Ascending aorta (tissue), 2 donors: ENCODE data around the gene STAG1. TPM values are rescaled to one million over a fixed set of nuclear protein-coding genes. Genes with fewer than 3 reads are reported as not detected.

Experiments
- DNase-seq, 2 donors: peaks; one replicate each; pipeline ENCODE4 v3.0.0-alpha.2; 2019; ENCODE audit warnings: low spot score in 2 of 2
- H3K27ac ChIP-seq, 2 donors: fragments of 200-600 bp; sonication (generic); one replicate each; pipeline ENCODE4 v1.5.1; 2016 to 2017; ENCODE audit warnings: mild to moderate bottlenecking in 1 of 2
- H3K27me3 ChIP-seq: fragments of 200-600 bp; sonication (generic); one replicate; pipeline ENCODE4 v1.5.1; 2017
- H3K36me3 ChIP-seq, 2 donors: fragments of 200-600 bp; sonication (generic); one replicate each; pipeline ENCODE4 v1.5.1; 2016
- H3K4me1 ChIP-seq, 2 donors: fragments of 200-600 bp; sonication (generic); one replicate each; pipeline ENCODE4 v1.5.1; 2016 to 2017; ENCODE audit warnings: mild to moderate bottlenecking in 1 of 2
- H3K4me3 ChIP-seq, 2 donors: fragments of 200-600 bp; sonication (generic); one replicate each; pipeline ENCODE4 v1.5.1; 2016 to 2017; ENCODE audit warnings: mild to moderate bottlenecking in 1 of 2
- H3K9me3 ChIP-seq, 2 donors: fragments of 200-600 bp; sonication (generic); one replicate each; pipeline ENCODE4 v1.5.1; 2016
- CTCF ChIP-seq, 3 experiments: fragments of 200-600 bp in 2 of 3; fragments of 450-650 bp in 1 of 3; sonication (generic) in 2 of 3; IDR thresholded peaks; one replicate each; pipeline ENCODE4 v1.5.1; 2016 to 2019; ENCODE audit warnings: antibody characterized with exemption in 3 of 3, mild to moderate bottlenecking in 1 of 3, moderate library complexity in 1 of 3
- intact Hi-C: fragments of 100-400 bp; cut with DNase I; formaldehyde crosslinking; loops from one replicate; pipeline ENCODE4 v1.15.1; 2023
- total RNA-seq: library from RNA; depleted of rRNA; stranded (reverse); fragments of >200 nt; gene quantifications from one replicate; pipeline ENCODE4 v1.1.0, GENCODE V29; 2016

Gene STAG1
- total RNA-seq, 1 donor from 2014 or later, result 27.2 TPM

GRCh38 chr3:136332302-136332701 lies 419.9 kb downstream of the STAG1 start:
- no peak for TF ChIP-seq CTCF (IDR thresholded peaks at IDR 0.05)
- intact Hi-C loops, result no loop called here
- Histone ChIP-seq H3K36me3 (peaks cover 21 to 59% of the 10 kb centered on the region in 2 donors), H3K27me3 (no peaks in the 10 kb centered on the region), H3K9me3 (no peaks in the 10 kb centered on the region), H3K4me1 (no peaks in the 10 kb centered on the region), H3K4me3 (no peak overlapping the region), H3K27ac (no peak overlapping the region)
- no peak for DNase-seq

GRCh38 chr3:136330900-136331299 lies 421.3 kb downstream of the STAG1 start:
- no peaks in the 10 kb centered on the region for H3K27me3 ChIP-seq

GRCh38 chr3:136329593-136329992 lies 422.6 kb downstream of the STAG1 start:
- Histone ChIP-seq H3K9me3 (no peaks in the 10 kb centered on the region), H3K36me3 (peaks cover 16 to 57% of the 10 kb centered on the region in 2 donors), H3K27ac (no peak overlapping the region), H3K27me3 (no peaks in the 10 kb centered on the region), H3K4me3 (no peak overlapping the region), H3K4me1 (no peaks in the 10 kb centered on the region)
- intact Hi-C loops, result no loop called here
- DNase-seq, result no peak
- no peak for TF ChIP-seq CTCF (IDR thresholded peaks at IDR 0.05)

More at GRCh38 chr3:136330900-136331299, 421.3 kb downstream of the STAG1 start:
- no peaks in the 10 kb centered on the region for H3K9me3 ChIP-seq
- intact Hi-C loops, result no loop called here
- H3K36me3 ChIP-seq, result peaks cover 25 to 60% of the 10 kb centered on the region in 2 donors
- DNase-seq, result no peak
- TF ChIP-seq CTCF (IDR thresholded peaks at IDR 0.05), result no peak
- no peaks in the 10 kb centered on the region for H3K4me1 ChIP-seq
- no peak overlapping the region for H3K4me3 ChIP-seq
- H3K27ac ChIP-seq, result no peak overlapping the region

GRCh38 chr3:136327671-136328070 lies 424.5 kb downstream of the STAG1 start:
- Histone ChIP-seq H3K27me3 (no peaks in the 10 kb centered on the region), H3K4me1 (no peaks in the 10 kb centered on the region)
- TF ChIP-seq CTCF (IDR thresholded peaks at IDR 0.05), result no peak

GRCh38 chr3:136326316-136326715 lies 425.9 kb downstream of the STAG1 start:
- intact Hi-C loops, result no loop called here
- Histone ChIP-seq H3K36me3 (peaks cover 13 to 51% of the 10 kb centered on the region in 2 donors), H3K4me1 (no peaks in the 10 kb centered on the region), H3K27me3 (no peaks in the 10 kb centered on the region), H3K9me3 (peaks cover 13 to 27% of the 10 kb centered on the region in 2 donors), H3K4me3 (no peak overlapping the region), H3K27ac (no peak overlapping the region)
- TF ChIP-seq CTCF (IDR thresholded peaks at IDR 0.05), result no peak
- no peak for DNase-seq

More at GRCh38 chr3:136327671-136328070, 424.5 kb downstream of the STAG1 start:
- H3K4me3 ChIP-seq, result no peak overlapping the region
- H3K27ac ChIP-seq, result no peak overlapping the region
- peaks cover 9 to 13% of the 10 kb centered on the region in 2 donors for H3K9me3 ChIP-seq
- intact Hi-C loops, result no loop called here
- H3K36me3 ChIP-seq, result peaks cover 13 to 48% of the 10 kb centered on the region in 2 donors
- DNase-seq, result no peak

GRCh38 chr3:136311968-136312367 lies 440.2 kb downstream of the STAG1 start:
- Histone ChIP-seq H3K36me3 (no peaks in the 10 kb centered on the region), H3K4me3 (no peak overlapping the region), H3K9me3 (no peaks in the 10 kb centered on the region), H3K27me3 (no peaks in the 10 kb centered on the region), H3K4me1 (no peaks in the 10 kb centered on the region), H3K27ac (no peak overlapping the region)
- no peak for DNase-seq
- no peak for TF ChIP-seq CTCF (IDR thresholded peaks at IDR 0.05)
- intact Hi-C loops, result no loop called here
